ENCODE measurements around the gene SCAMP1.
"Not testable (repeated sequence)": the region's sequence is repeated elsewhere in the genome, so short reads cannot be mapped to it uniquely, and the experiment has no call there.

The SCAMP1 gene

GRCh38 chr5:78424665-78425064 lies 64.2 kb downstream of the SCAMP1 start:
- DNase-seq (ENCODE audit: low read depth in 2 of 2), result no peak

GRCh38 chr5:78429332-78429980 lies 69.0 kb downstream of the SCAMP1 start:
- no peak for DNase-seq (ENCODE audit: low read depth in 2 of 2)

GRCh38 chr5:78430866-78431265 lies 70.4 kb downstream of the SCAMP1 start:
- DNase-seq (ENCODE audit: low read depth in 2 of 2), result no peak

GRCh38 chr5:78433972-78434371 lies 73.6 kb downstream of the SCAMP1 start:
- DNase-seq (ENCODE audit: low read depth in 2 of 2), result no peak

GRCh38 chr5:78447775-78448424 lies 87.5 kb downstream of the SCAMP1 start:
- DNase-seq (ENCODE audit: low read depth in 2 of 2), result no peak

GRCh38 chr5:78449103-78449502 lies 88.7 kb downstream of the SCAMP1 start:
- DNase-seq (ENCODE audit: low read depth in 2 of 2), result no peak

- not testable (repeated sequence) for DNase-seq (ENCODE audit: low read depth in 2 of 2)
These were observed 97.1 kb downstream of the SCAMP1 start for GRCh38 chr5:78457507-78457906.

- no peak for DNase-seq (ENCODE audit: low read depth in 2 of 2)
These were observed 98.4 kb downstream of the SCAMP1 start for GRCh38 chr5:78458843-78459242.

GRCh38 chr5:78467140-78467539 lies 106.7 kb downstream of the SCAMP1 start:
- DNase-seq (ENCODE audit: low read depth in 2 of 2), result no peak

GRCh38 chr5:78467752-78468357 lies 107.4 kb downstream of the SCAMP1 start:
- no peak for DNase-seq (ENCODE audit: low read depth in 2 of 2)

- DNase-seq (ENCODE audit: low read depth in 2 of 2), result no peak
These were observed 111.5 kb downstream of the SCAMP1 start for GRCh38 chr5:78471896-78472295.

- DNase-seq (ENCODE audit: low read depth in 2 of 2), result no peak
These were observed 112.2 kb downstream of the SCAMP1 start for GRCh38 chr5:78472469-78473106.

- no peak for DNase-seq (ENCODE audit: low read depth in 2 of 2)
These were observed 113.3 kb downstream of the SCAMP1 start for GRCh38 chr5:78473751-78474150.

- no peak for DNase-seq (ENCODE audit: low read depth in 2 of 2)
These were observed 115.0 kb downstream of the SCAMP1 start for GRCh38 chr5:78475370-78475769.

GRCh38 chr5:78476795-78477194 lies 116.4 kb downstream of the SCAMP1 start:
- DNase-seq (ENCODE audit: low read depth in 2 of 2), result no peak

GRCh38 chr5:78482948-78483347 lies 122.5 kb downstream of the SCAMP1 start:
- no peak for DNase-seq (ENCODE audit: low read depth in 2 of 2)

GRCh38 chr5:78483809-78484521 lies 123.5 kb downstream of the SCAMP1 start:
- DNase-seq (ENCODE audit: low read depth in 2 of 2), result no peak

- DNase-seq (ENCODE audit: low read depth in 2 of 2), result no peak
These were observed 125.8 kb downstream of the SCAMP1 start for GRCh38 chr5:78486218-78486617.

- no peak for DNase-seq (ENCODE audit: low read depth in 2 of 2)
These were observed 127.4 kb downstream of the SCAMP1 start for GRCh38 chr5:78487846-78488245.

GRCh38 chr5:78490709-78491485 lies 130.5 kb downstream of the SCAMP1 start:
- no peak for DNase-seq (ENCODE audit: low read depth in 2 of 2)

- DNase-seq (ENCODE audit: low read depth in 2 of 2), result no peak
These were observed 131.8 kb downstream of the SCAMP1 start for GRCh38 chr5:78492224-78492623.

Data from stimulated activated CD8-positive, alpha-beta memory T cell treated with anti-CD3 and anti-CD28 coated beads, Interleukin-15, amount 100 ng/mL, for 4 hours (primary cell).